ENCODE data around the gene MVK. TPM values are rescaled to one million over a fixed set of nuclear protein-coding genes. Genes with fewer than 3 reads are reported as not detected.

Gene MVK
- total and polyA plus RNA-seq, 2 donors (not counting 1 experiment from before 2014, with no cell fraction given) = 18.8 to 22.1 TPM

DNA sequence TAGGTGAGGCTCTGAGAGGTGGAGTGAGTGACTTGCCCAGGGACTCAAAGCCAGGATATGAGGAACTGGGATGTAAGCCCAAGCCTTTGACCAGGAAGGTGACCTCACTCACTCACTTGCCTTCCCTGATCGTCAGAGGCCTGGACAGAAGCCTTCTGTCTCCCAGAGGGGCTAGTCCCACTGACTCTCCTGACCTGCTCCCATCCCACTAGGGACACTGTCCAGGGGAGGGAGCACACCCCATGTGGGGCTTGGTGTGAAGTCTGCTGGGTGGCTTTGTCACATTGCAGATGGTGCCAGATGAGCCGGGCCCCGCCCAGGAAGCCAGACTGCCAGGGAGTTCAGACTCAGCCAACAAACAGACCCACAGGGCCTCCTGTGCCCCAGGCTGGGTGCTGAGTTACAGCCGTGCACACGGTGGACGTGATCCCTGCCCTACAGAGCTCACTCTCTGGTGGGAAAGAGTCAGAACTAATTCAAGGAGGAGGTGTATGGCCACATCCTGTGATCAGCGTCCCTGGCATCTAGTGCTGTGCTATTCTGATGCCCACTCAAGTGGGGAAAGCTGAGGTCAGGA, 28.6 kb upstream of the MVK start:
- Histone ChIP-seq H3K4me1 (ENCODE audit: control insufficient read depth, extremely low read depth, insufficient read depth, low read length) (peaks cover 8% of the 10 kb centered on the region), H3K4me3 (replicated peaks in 1 of 4; ENCODE audit: control extremely low read depth in 1 of 4, insufficient read depth in 1 of 4, low read depth in 3 of 4, low read length in 4 of 4) (no peak overlapping the region), H3K4me2 (ENCODE audit: extremely low read depth, insufficient read depth, low read length) (no peak overlapping the region), H3K36me3 (ENCODE audit: control insufficient read depth, insufficient read depth, low read length) (no peaks in the 10 kb centered on the region), H3K79me2 (ENCODE audit: control insufficient read depth, insufficient read depth, low read length) (no peaks in the 10 kb centered on the region), H3K27me3 (ENCODE audit: control insufficient read depth, insufficient read depth, low read length) (peaks cover 15% of the 10 kb centered on the region), H2AFZ (ENCODE audit: low read length) (no peak overlapping the region), H3K9ac (ENCODE audit: insufficient read depth, low read length) (no peak overlapping the region), H3K27ac (ENCODE audit: insufficient read depth, low read length) (no peak overlapping the region), H4K20me1 (ENCODE audit: control insufficient read depth, extremely low read depth, insufficient read depth, low read length) (no peaks in the 10 kb centered on the region), H3K9me3 (ENCODE audit: control insufficient read depth, insufficient read depth, low read depth, low read length) (no peaks in the 10 kb centered on the region)
- no peak for TF ChIP-seq EZH2 (IDR thresholded peaks at IDR 0.05; ENCODE audit: low read length, missing control alignments)
- TF ChIP-seq, protein P1, sequence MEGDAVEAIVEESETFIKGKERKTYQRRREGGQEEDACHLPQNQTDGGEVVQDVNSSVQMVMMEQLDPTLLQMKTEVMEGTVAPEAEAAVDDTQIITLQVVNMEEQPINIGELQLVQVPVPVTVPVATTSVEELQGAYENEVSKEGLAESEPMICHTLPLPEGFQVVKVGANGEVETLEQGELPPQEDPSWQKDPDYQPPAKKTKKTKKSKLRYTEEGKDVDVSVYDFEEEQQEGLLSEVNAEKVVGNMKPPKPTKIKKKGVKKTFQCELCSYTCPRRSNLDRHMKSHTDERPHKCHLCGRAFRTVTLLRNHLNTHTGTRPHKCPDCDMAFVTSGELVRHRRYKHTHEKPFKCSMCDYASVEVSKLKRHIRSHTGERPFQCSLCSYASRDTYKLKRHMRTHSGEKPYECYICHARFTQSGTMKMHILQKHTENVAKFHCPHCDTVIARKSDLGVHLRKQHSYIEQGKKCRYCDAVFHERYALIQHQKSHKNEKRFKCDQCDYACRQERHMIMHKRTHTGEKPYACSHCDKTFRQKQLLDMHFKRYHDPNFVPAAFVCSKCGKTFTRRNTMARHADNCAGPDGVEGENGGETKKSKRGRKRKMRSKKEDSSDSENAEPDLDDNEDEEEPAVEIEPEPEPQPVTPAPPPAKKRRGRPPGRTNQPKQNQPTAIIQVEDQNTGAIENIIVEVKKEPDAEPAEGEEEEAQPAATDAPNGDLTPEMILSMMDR (conservative IDR thresholded peaks at IDR 0.05 in 1 of 2, IDR thresholded peaks at IDR 0.05 in 1 of 2; ENCODE audit: low read depth in 1 of 2, low read length in 2 of 2) = no peak
- peak; percentile 31 to 36 for DNase-seq (ENCODE audit: low read depth in 2 of 2)

DNA sequence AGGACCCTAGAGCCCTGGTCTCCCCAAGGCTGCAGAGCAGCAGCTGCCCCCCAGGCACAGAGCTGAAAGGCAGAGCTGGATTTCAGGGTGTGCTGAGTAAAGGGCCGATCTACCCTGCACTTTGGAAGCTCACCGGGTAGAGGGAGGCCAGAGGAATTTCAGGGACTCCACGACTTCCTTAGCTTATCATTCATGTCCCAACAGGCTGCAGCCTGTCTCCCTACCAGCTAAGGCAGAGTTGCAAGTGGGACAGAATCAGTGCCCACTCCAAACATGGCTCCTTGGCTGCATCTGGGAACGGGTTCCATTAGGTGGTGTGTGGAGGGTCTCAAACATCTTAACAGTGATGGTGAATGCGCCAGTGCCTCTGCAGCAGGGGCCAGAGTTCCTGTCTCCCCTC, 27.8 kb upstream of the MVK start:
- Histone ChIP-seq H3K4me2 (ENCODE audit: extremely low read depth, insufficient read depth, low read length) (no peak overlapping the region), H4K20me1 (ENCODE audit: control insufficient read depth, extremely low read depth, insufficient read depth, low read length) (no peaks in the 10 kb centered on the region), H3K4me1 (ENCODE audit: control insufficient read depth, extremely low read depth, insufficient read depth, low read length) (peaks cover 8% of the 10 kb centered on the region), H3K9ac (ENCODE audit: insufficient read depth, low read length) (no peak overlapping the region), H3K27me3 (ENCODE audit: control insufficient read depth, insufficient read depth, low read length) (peaks cover 19% of the 10 kb centered on the region), H2AFZ (ENCODE audit: low read length) (no peak overlapping the region), H3K4me3 (replicated peaks in 1 of 4; ENCODE audit: control extremely low read depth in 1 of 4, insufficient read depth in 1 of 4, low read depth in 3 of 4, low read length in 4 of 4) (no peak overlapping the region), H3K79me2 (ENCODE audit: control insufficient read depth, insufficient read depth, low read length) (no peaks in the 10 kb centered on the region), H3K9me3 (ENCODE audit: control insufficient read depth, insufficient read depth, low read depth, low read length) (no peaks in the 10 kb centered on the region), H3K27ac (ENCODE audit: insufficient read depth, low read length) (no peak overlapping the region), H3K36me3 (ENCODE audit: control insufficient read depth, insufficient read depth, low read length) (no peaks in the 10 kb centered on the region)
- DNase-seq (ENCODE audit: low read depth in 2 of 2) = no peak
- TF ChIP-seq, protein P1 (conservative IDR thresholded peaks at IDR 0.05 in 1 of 2, IDR thresholded peaks at IDR 0.05 in 1 of 2; ENCODE audit: low read depth in 1 of 2, low read length in 2 of 2) = no peak
- TF ChIP-seq EZH2 (IDR thresholded peaks at IDR 0.05; ENCODE audit: low read length, missing control alignments) = no peak

DNA sequence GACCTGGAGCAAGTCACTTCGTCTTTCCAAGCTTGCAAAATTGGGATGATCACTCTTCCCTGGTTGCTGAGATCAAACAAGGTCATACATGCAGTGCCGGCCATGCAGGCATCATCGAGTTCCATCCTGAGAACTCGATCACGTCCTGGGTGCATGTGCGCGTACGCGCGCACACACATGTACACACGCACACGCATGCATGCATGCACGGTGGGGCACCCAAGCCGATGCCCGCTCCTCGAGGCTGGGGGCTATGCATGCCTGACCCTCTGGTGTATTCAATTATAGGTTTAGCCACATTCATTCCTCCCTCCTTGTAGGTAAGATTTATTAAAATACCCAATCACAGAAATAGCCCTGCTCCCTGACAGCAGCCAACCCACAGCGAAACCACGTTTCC, 26.3 kb upstream of the MVK start:
- Histone ChIP-seq H3K4me1 (ENCODE audit: control insufficient read depth, extremely low read depth, insufficient read depth, low read length) (peaks cover 3% of the 10 kb centered on the region), H3K4me3 (replicated peaks in 1 of 4; ENCODE audit: control extremely low read depth in 1 of 4, insufficient read depth in 1 of 4, low read depth in 3 of 4, low read length in 4 of 4) (no peak overlapping the region), H3K9me3 (ENCODE audit: control insufficient read depth, insufficient read depth, low read depth, low read length) (no peaks in the 10 kb centered on the region), H3K9ac (ENCODE audit: insufficient read depth, low read length) (no peak overlapping the region), H2AFZ (ENCODE audit: low read length) (no peak overlapping the region), H3K36me3 (ENCODE audit: control insufficient read depth, insufficient read depth, low read length) (no peaks in the 10 kb centered on the region), H3K27me3 (ENCODE audit: control insufficient read depth, insufficient read depth, low read length) (peaks cover 29% of the 10 kb centered on the region), H3K4me2 (ENCODE audit: extremely low read depth, insufficient read depth, low read length) (no peak overlapping the region), H3K79me2 (ENCODE audit: control insufficient read depth, insufficient read depth, low read length) (no peaks in the 10 kb centered on the region), H3K27ac (ENCODE audit: insufficient read depth, low read length) (no peak overlapping the region), H4K20me1 (ENCODE audit: control insufficient read depth, extremely low read depth, insufficient read depth, low read length) (no peaks in the 10 kb centered on the region)
- DNase-seq (ENCODE audit: low read depth in 2 of 2) = no peak
- TF ChIP-seq, protein P1 (conservative IDR thresholded peaks at IDR 0.05 in 1 of 2, IDR thresholded peaks at IDR 0.05 in 1 of 2; ENCODE audit: low read depth in 1 of 2, low read length in 2 of 2) = no peak
- no peak for TF ChIP-seq EZH2 (IDR thresholded peaks at IDR 0.05; ENCODE audit: low read length, missing control alignments)

Measured in fibroblast of lung (primary cell).